ENCODE measurements around the gene RHOT2.

RHOT2 gene

DNA sequence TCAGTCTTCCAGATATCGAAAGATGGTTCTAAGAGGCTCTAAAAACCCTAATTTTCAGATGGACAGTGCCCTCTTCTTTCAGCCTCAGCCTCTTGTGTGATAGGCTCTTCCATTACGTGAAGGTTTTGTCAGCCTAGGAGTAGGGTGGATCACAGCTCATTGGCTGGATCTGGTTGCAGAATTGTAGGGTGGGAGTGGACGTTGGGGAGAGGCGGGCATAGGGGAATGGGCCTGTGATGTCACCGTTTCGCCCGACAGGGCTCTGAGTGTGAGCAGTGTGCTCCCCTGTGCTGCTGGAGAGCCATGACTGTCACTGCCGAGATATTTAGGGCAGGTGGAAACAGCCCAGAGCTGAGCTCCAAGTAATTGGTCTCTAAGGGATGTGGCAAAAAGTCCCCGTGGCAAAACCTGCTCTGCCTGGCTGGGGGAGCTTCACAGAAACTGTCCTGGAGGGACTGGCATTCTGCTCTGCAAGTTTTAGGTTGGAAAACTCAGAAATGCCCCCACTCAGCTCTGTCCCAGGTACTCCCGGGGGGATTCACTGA lies 43.3 kb upstream of the RHOT2 start:
- Histone ChIP-seq H3K27ac (no peak overlapping the region), H3K4me1 (ENCODE audit: control insufficient read depth in 1 of 2, insufficient read depth in 1 of 2, low read depth in 1 of 2, low read length in 1 of 2) (no peaks in the 10 kb centered on the region), H3K4me3 (ENCODE audit: low read depth in 1 of 2, low read length in 1 of 2) (no peak overlapping the region), H3K27me3 (no peaks in the 10 kb centered on the region), H3K9me3 (no peaks in the 10 kb centered on the region), H3K36me3 (peaks cover 78% of the 10 kb centered on the region)
- TF ChIP-seq, protein P1, sequence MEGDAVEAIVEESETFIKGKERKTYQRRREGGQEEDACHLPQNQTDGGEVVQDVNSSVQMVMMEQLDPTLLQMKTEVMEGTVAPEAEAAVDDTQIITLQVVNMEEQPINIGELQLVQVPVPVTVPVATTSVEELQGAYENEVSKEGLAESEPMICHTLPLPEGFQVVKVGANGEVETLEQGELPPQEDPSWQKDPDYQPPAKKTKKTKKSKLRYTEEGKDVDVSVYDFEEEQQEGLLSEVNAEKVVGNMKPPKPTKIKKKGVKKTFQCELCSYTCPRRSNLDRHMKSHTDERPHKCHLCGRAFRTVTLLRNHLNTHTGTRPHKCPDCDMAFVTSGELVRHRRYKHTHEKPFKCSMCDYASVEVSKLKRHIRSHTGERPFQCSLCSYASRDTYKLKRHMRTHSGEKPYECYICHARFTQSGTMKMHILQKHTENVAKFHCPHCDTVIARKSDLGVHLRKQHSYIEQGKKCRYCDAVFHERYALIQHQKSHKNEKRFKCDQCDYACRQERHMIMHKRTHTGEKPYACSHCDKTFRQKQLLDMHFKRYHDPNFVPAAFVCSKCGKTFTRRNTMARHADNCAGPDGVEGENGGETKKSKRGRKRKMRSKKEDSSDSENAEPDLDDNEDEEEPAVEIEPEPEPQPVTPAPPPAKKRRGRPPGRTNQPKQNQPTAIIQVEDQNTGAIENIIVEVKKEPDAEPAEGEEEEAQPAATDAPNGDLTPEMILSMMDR (IDR thresholded peaks at IDR 0.05): no peak

DNA sequence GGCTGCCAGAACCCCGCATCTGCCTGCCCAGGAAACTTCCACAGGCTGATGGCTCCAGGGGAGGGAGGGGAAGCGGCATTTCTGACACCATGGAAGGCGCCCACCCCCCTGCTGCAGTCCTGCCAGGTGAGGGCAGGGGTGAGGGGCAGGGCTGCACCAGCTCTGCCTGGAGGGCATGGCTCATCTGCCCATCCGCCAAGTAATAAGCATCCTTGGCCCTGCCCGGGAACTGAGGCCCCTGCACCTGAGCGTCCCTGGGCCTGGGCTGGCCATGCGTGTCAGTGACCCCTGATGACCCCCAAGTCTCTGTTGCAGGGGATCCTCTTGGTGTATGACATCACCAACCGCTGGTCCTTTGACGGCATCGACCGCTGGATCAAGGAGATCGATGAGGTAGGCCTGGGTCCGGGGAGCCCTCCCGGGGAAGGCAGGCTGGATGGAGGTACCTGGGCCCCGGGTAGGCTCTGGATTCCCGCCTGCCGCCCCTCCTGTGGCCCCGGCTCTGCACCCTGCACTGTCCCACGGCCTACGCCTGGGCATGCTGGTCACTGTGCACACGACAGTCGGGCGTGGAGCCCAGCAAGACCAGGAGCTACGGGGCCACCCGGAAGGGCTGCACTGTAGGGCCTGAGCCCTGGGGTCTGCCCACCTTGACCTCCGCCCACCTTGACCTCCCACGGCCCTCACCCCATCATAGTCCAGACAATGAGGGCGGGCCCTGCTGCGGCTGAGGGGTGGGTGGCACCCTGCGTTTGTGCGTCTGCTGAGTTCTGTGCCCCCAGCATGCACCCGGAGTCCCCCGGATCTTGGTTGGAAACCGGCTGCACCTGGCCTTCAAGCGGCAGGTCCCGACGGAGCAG lies 42.6 kb upstream of the RHOT2 start:
- H3K27ac ChIP-seq: no peak overlapping the region
- peaks cover 72% of the 10 kb centered on the region for H3K36me3 ChIP-seq
- peaks cover 5% of the 10 kb centered on the region for H3K27me3 ChIP-seq
- no peak overlapping the region for H3K4me3 ChIP-seq (ENCODE audit: low read depth in 1 of 2, low read length in 1 of 2)
- H3K4me1 ChIP-seq (ENCODE audit: control insufficient read depth in 1 of 2, insufficient read depth in 1 of 2, low read depth in 1 of 2, low read length in 1 of 2): no peaks in the 10 kb centered on the region
- TF ChIP-seq, protein P1 (IDR thresholded peaks at IDR 0.05): no peak
- no peaks in the 10 kb centered on the region for H3K9me3 ChIP-seq

DNA sequence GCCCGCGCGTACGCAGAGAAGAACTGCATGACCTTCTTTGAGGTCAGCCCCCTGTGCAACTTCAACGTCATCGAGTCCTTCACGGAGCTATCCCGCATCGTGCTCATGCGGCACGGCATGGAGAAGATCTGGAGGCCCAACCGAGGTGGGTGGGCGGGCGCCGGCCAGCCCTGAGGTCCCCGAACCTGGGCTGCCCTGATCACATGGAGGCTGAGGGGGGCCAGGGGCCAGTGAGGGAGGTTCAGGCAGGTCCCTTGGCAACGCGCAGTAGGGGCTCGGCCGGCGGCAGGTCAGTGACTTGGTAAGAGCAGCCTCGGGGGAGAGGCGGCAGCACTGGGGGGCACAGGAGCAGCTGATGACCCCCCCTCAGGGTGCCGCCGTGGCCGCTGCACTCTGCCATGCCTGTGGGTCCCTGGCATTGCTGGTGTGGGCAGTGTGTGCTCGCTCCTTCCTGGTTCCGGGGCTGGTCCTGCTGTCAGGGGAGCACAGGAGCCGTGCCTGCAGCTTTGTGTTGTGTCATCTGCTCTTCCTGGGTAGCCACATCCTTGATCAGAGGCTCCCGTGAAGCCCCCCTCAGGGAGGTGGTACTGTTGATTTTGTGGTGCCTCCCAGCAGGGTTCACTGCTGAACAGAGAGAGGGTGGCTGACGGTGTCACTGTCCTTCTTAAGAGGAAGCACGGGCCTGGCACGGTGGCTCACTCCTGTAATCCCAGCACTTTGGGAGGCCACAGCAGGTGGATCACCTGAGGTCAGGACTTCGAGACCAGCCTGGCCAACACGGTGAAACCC lies 41.8 kb upstream of the RHOT2 start:
- H3K27ac ChIP-seq: no peak overlapping the region
- peaks cover 13% of the 10 kb centered on the region for H3K27me3 ChIP-seq
- H3K36me3 ChIP-seq: peaks cover 64% of the 10 kb centered on the region
- no peaks in the 10 kb centered on the region for H3K4me1 ChIP-seq (ENCODE audit: control insufficient read depth in 1 of 2, insufficient read depth in 1 of 2, low read depth in 1 of 2, low read length in 1 of 2)
- no peaks in the 10 kb centered on the region for H3K9me3 ChIP-seq
- TF ChIP-seq, protein P1 (IDR thresholded peaks at IDR 0.05): no peak
- no peak overlapping the region for H3K4me3 ChIP-seq (ENCODE audit: low read depth in 1 of 2, low read length in 1 of 2)

DNA sequence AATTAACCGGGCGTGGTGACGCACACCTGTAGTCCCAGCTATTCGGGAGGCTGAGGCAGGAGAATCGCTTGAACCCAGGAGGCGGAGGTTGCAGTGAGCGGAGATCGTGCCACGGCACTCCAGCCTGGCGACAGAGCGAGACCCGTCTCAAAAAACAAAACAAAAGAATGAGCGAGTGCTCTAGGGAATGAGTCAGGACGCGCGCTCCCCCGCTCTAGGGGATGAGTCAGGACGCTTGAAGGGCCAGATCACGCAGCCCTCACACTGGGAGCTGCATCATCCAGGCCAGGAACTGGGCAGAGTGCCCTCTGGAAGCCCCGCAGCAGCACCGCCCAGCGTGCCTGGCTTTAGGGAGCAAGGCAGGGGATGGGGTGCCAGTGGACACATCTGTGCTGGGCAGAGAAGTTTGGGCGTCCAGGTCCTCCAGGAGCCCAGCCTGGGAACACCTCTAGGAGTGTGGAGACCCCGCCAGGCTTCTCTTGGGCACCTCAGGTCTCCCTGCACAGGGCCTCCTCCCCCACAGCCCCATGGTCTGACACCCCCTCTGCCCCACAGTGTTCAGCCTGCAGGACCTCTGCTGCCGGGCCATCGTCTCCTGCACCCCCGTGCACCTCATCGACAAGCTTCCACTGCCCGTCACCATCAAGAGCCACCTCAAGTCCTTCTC lies 41.0 kb upstream of the RHOT2 start:
- Histone ChIP-seq H3K36me3 (peaks cover 56% of the 10 kb centered on the region), H3K4me3 (ENCODE audit: low read depth in 1 of 2, low read length in 1 of 2) (no peak overlapping the region), H3K27me3 (peaks cover 21% of the 10 kb centered on the region), H3K27ac (no peak overlapping the region), H3K4me1 (ENCODE audit: control insufficient read depth in 1 of 2, insufficient read depth in 1 of 2, low read depth in 1 of 2, low read length in 1 of 2) (no peaks in the 10 kb centered on the region), H3K9me3 (no peaks in the 10 kb centered on the region)
- TF ChIP-seq, protein P1 (IDR thresholded peaks at IDR 0.05): no peak

DNA sequence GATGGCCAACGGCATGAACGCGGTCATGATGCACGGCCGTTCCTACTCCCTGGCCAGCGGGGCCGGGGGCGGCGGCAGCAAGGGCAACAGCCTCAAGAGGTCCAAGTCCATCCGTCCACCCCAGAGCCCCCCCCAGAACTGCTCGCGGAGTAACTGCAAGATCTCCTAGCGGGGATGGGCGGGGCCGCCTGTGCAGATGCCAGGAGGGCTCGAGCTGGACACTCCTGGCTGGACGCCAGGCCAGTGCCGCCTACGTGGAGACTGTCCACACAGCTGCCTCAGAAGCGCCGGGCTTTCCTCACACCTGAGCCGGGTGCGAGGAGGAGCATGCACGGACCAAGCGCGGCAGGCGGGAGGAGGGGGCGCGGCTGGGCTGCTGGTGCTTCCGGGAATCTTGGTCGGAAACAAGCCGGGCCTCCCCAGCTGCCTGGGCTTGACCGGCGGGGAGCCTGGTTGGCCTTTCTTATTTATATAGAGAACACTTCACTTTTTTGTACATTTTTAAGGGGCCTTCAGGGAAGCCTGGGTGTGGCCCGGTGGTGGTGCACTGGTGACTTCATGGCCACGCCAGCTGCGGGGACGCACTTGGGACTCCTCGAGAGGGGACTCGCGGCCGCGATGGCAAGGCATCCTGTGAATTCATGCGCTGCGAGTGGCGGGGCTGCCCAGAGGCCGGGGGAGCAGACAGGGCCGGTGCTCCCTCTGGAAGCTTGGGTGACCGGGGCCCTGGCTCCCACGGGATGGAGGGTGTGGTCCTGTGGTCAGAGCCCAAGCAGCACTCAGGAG lies 40.3 kb upstream of the RHOT2 start:
- H3K27me3 ChIP-seq: peaks cover 25% of the 10 kb centered on the region
- H3K4me1 ChIP-seq (ENCODE audit: control insufficient read depth in 1 of 2, insufficient read depth in 1 of 2, low read depth in 1 of 2, low read length in 1 of 2): no peaks in the 10 kb centered on the region
- TF ChIP-seq, protein P1 (IDR thresholded peaks at IDR 0.05): no peak
- H3K36me3 ChIP-seq: peaks cover 56% of the 10 kb centered on the region
- H3K9me3 ChIP-seq: no peaks in the 10 kb centered on the region
- no peak overlapping the region for H3K27ac ChIP-seq
- no peak overlapping the region for H3K4me3 ChIP-seq (ENCODE audit: low read depth in 1 of 2, low read length in 1 of 2)
